ENCODE measurements around the gene FAM98C. TPM values are rescaled to one million over a fixed set of nuclear protein-coding genes. Genes with fewer than 3 reads are reported as not detected.

FAM98C gene
- total RNA-seq, 2 donors from 2014 or later: 26.1 to 63.0 TPM

GRCh38 chr19:38457690-38458405 is 55.0 kb downstream of the FAM98C start:
- Mint-ChIP-seq H3K4me1 (peaks cover 6% of the 10 kb centered on the region), H3K27ac (no peak overlapping the region), H3K4me3 (no peak overlapping the region), H3K27me3 (peaks cover 8% of the 10 kb centered on the region), H3K9me3 (no peaks in the 10 kb centered on the region), H3K36me3 (ENCODE audit: low read depth) (peaks cover 65% of the 10 kb centered on the region)
- ATAC-seq (replicated peaks): no peak

Other genes starting within 250 kb of the FAM98C start
- 1 to 10 TPM in 1 of 2 donors, not detected in 1; 1.1 TPM for gene DPF1, start 178.9 kb upstream of the FAM98C start, total RNA-seq
- gene PPP1R14A, start 146.7 kb upstream of the FAM98C start, total RNA-seq: not detected
- 10 to 100 TPM; 21.3 to 56.6 TPM for gene SPINT2, start 138.5 kb upstream of the FAM98C start, total RNA-seq
- gene C19orf33, start 98.8 kb upstream of the FAM98C start, total RNA-seq: under 1 TPM in 1 of 2 donors, not detected in 1; 0.87 TPM
- 10 to 100 TPM; 77.2 to 84.3 TPM for gene YIF1B, start 87.1 kb upstream of the FAM98C start, total RNA-seq
- 10 to 100 TPM; 13.7 to 19.4 TPM for gene KCNK6, start 83.2 kb upstream of the FAM98C start, total RNA-seq
- 10 to 100 TPM in 1 of 2 donors, 1 to 10 TPM in 1; 5.0 to 15.2 TPM for gene CATSPERG, start 67.3 kb upstream of the FAM98C start, total RNA-seq
- 100 to 1,000 TPM; 166 to 242 TPM for gene PSMD8, start 28.5 kb upstream of the FAM98C start, total RNA-seq
- gene GGN, start 15.1 kb upstream of the FAM98C start, total RNA-seq: under 1 TPM in 1 of 2 donors, not detected in 1; 0.95 TPM
- 10 to 100 TPM in 1 of 2 donors, 1 to 10 TPM in 1; 1.8 to 14.4 TPM for gene SPRED3, start 14.4 kb upstream of the FAM98C start, total RNA-seq
- 10 to 100 TPM; 21.8 to 39.4 TPM for gene RASGRP4, start 23.1 kb downstream of the FAM98C start, total RNA-seq
- 10 to 100 TPM; 13.2 to 41.5 TPM for gene RYR1, start 30.6 kb downstream of the FAM98C start, total RNA-seq
- 100 to 1,000 TPM; 310 to 354 TPM for gene MAP4K1, start 214.9 kb downstream of the FAM98C start, total RNA-seq
- 100 to 1,000 TPM; 172 to 301 TPM for gene EIF3K, start 216.1 kb downstream of the FAM98C start, total RNA-seq
- gene ACTN4, start 244.6 kb downstream of the FAM98C start, total RNA-seq: 100 to 1,000 TPM; 312 to 393 TPM

All from activated T-helper 17 cell treated with anti-CD3 and anti-CD28 coated beads, Interleukin-2, amount 50 U/mL, for 72 hours (primary cell).